Activated naive CD8-positive, alpha-beta T cell treated with anti-CD3 and anti-CD28 coated beads, Interleukin-2, amount 10 ng/mL, durations not matched to agents 7 days and 5 days (primary cell): ENCODE results near the gene HERPUD2. TPM values are rescaled to one million over a fixed set of nuclear protein-coding genes. Genes with fewer than 3 reads are reported as not detected.

Experiments
- ATAC-seq: fragments of 150-1000 bp; cut with Tn5 transposase; one replicate; pipeline ENCODE4 v1.10.0; 2021; ENCODE audit warnings: low read depth, moderate library complexity
- POLR2A ChIA-PET: fragments of 350-600 bp; sonication (Branson Sonifier 250); formaldehyde crosslinking; loops from one replicate; lab custom pipeline; 2021; ENCODE audit warnings: antibody characterized with exemption; lab: Charles Lee
- DNase-seq: peaks from one replicate; pipeline ENCODE4 v3.0.0; 2021
- H3K27ac Mint-ChIP-seq: one replicate; pipeline ENCODE4 v1.8.0; 2022; ENCODE audit warnings: mild to moderate bottlenecking, mixed read lengths
- H3K27me3 Mint-ChIP-seq: one replicate; pipeline ENCODE4 v1.8.0; 2022; ENCODE audit warnings: mild to moderate bottlenecking, moderate library complexity, mixed read lengths
- H3K36me3 Mint-ChIP-seq: one replicate; pipeline ENCODE4 v1.8.0; 2021; ENCODE audit warnings: mild to moderate bottlenecking, mixed read lengths
- H3K4me1 Mint-ChIP-seq: one replicate; pipeline ENCODE4 v1.8.0; 2021; ENCODE audit warnings: mixed read lengths
- H3K4me3 Mint-ChIP-seq: one replicate; pipeline ENCODE4 v1.8.0; 2022; ENCODE audit warnings: mild to moderate bottlenecking, moderate library complexity, mixed read lengths
- H3K9me3 Mint-ChIP-seq: one replicate; pipeline ENCODE4 v1.8.0; 2021; ENCODE audit warnings: mixed read lengths
- total RNA-seq, 2 experiments: library from RNA; stranded (reverse); gene quantifications; one replicate each; pipeline ENCODE4 v1.2.3, GENCODE V29; 2021

HERPUD2 gene
- total RNA-seq, 2 experiments from 2014 or later: 48.5 to 55.6 TPM

DNA sequence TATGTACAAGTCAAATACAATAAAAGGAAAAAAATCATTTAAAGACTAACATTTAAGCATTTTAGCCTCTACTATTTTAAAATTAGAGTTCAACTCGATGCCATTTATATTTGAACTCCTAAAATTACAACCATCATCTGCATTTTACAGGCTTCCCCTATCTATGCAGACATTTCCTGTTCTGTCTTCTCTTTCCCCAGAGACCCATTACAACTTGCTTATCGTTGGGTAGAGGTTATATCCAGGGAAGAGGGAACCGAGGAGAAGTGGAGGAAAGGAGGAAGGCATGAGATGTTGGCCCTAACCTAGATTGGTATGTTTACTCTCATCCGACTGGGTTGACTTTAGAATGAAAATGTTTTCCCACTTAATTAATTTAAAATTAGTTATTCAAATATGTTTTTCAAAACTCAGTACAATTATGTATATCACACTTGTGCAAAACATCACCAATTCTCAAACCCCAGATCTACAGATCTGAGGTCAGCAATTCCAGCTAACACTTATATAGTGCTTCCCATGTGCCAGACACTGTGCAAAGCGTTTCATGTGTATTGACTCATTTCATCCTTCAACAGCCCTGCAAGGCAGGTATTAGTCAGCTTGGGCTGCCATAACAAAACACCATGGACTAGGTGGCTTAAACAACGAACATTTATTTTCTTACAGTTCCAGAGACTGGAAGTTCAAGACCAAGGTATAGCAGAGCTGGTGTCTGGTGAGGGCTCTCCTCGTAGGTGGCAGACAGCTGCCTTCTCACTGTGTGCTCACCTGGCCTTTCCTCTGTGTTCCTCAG, 27.3 kb upstream of the HERPUD2 start:
- no peak overlapping the region for H3K4me3 Mint-ChIP-seq
- POLR2A ChIA-PET: interaction anchor here (1.1 kb wide), 1 partner anchor 78 kb away, joined by 4 read pairs; the partner anchor contains the start of gene SEPTIN7
- DNase-seq: no peak

DNA sequence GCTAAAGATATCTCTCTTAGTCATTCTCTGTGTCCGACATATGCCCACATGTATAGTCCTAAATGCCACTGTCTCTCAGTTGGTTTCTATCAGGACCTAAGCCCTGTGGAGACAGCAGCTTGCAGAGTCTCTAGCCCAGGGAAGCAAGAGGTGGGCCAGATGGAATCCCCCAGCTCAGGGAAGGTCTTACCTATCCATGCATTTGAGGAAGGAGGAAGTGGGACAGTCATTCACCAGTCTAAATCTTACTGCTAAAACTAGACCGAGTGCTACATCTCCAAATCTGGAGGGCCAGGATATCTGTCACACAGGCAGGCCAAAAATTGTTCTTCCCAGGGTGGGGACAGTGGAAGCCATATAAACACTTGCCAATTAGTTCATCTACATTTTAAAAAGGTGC, 26.4 kb upstream of the HERPUD2 start:
- Mint-ChIP-seq H3K4me3 (no peak overlapping the region), H3K4me1 (peaks cover 26% of the 10 kb centered on the region), H3K9me3 (no peaks in the 10 kb centered on the region), H3K27me3 (peaks cover 2% of the 10 kb centered on the region), H3K27ac (no peak overlapping the region), H3K36me3 (no peaks in the 10 kb centered on the region)
- ATAC-seq (no peak), DNase-seq (no peak)
- POLR2A ChIA-PET: no interaction called here

More for the DNA sequence above, 27.3 kb upstream of the HERPUD2 start:
- Mint-ChIP-seq H3K27me3 (peaks cover 2% of the 10 kb centered on the region), H3K36me3 (no peaks in the 10 kb centered on the region), H3K9me3 (no peaks in the 10 kb centered on the region), H3K4me1 (peaks cover 31% of the 10 kb centered on the region), H3K27ac (no peak overlapping the region)
- ATAC-seq: no peak

DNA sequence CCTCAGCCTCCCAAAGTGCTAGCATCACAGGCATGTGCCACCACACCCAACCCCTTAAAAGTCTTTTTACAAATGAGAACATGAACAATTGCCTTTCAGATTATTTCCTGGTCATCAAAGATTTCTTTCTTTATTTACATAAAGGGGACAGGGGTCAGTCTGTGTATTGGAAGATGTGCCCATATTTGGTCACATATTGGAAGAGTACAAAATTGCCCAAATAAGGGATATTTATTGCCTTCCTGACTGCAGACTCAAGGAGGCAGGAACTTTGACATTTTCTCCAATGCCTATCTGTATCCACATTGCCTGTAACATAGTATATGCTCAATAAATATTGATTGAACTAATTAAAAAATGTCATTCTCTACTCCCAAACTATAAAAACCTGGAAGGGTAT, 25.9 kb upstream of the HERPUD2 start:
- no peak for ATAC-seq
- Mint-ChIP-seq H3K4me3 (no peak overlapping the region), H3K4me1 (peaks cover 22% of the 10 kb centered on the region), H3K36me3 (no peaks in the 10 kb centered on the region), H3K9me3 (no peaks in the 10 kb centered on the region), H3K27ac (no peak overlapping the region), H3K27me3 (peaks cover 2% of the 10 kb centered on the region)
- DNase-seq: no peak
- POLR2A ChIA-PET: interaction anchor here (0.6 kb wide), 1 partner anchor 14 kb away, joined by 4 read pairs; no protein-coding TSS in a partner anchor

DNA sequence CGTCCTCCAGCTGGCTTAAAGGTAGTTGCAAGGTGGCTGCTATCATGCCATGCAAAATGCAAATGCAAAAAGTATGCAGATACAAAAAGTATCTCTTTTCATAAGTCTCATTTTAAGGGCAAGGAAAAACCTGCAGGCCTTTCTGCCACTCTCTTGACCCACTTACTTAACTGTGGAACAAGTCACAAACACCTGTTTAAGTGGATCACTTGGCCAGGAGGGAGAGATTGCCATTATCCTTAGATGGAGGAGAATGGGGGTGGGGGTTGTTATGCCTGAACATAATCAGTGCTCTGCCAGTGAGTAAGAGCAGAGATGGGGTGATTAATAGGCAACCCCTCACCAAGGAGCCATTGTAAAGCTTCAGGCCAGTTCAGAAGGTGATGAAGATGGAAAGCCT, 25.1 kb upstream of the HERPUD2 start:
- H3K27ac Mint-ChIP-seq: no peak overlapping the region

DNA sequence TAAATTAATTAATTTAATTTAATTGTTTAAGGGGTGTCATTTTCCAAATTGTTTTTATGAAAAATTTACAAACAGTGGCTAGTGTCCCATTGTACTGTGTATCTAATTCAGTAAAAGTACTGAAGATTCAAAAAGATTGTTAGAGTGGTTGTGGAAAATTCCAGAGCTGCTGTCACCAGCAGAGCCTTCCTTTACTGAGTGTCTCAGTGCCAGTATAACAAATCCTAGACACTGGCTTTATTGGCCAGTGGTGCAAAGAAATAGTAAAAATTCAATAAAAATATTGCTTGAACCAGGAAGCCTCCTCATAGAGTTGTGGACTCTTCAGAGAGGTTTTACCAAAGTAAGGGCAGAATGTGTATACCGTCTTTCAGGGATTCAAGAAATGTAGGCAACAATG, 23.1 kb upstream of the HERPUD2 start:
- H3K4me3 Mint-ChIP-seq: no peak overlapping the region
- H3K27me3 Mint-ChIP-seq: peaks cover 6% of the 10 kb centered on the region
- H3K4me1 Mint-ChIP-seq: peaks cover 10% of the 10 kb centered on the region
- H3K27ac Mint-ChIP-seq: no peak overlapping the region
- no peaks in the 10 kb centered on the region for H3K36me3 Mint-ChIP-seq
- DNase-seq (no peak), ATAC-seq (no peak)
- POLR2A ChIA-PET: no interaction called here
- H3K9me3 Mint-ChIP-seq: no peaks in the 10 kb centered on the region

More for the DNA sequence above, 25.1 kb upstream of the HERPUD2 start:
- H3K9me3 Mint-ChIP-seq: no peaks in the 10 kb centered on the region
- H3K27me3 Mint-ChIP-seq: peaks cover 2% of the 10 kb centered on the region
- H3K36me3 Mint-ChIP-seq: no peaks in the 10 kb centered on the region
- POLR2A ChIA-PET: interaction anchor here (0.6 kb wide), 1 partner anchor 13 kb away, joined by 4 read pairs; no protein-coding TSS in a partner anchor
- ATAC-seq: no peak
- H3K4me1 Mint-ChIP-seq: peaks cover 18% of the 10 kb centered on the region
- DNase-seq: no peak
- no peak overlapping the region for H3K4me3 Mint-ChIP-seq

DNA sequence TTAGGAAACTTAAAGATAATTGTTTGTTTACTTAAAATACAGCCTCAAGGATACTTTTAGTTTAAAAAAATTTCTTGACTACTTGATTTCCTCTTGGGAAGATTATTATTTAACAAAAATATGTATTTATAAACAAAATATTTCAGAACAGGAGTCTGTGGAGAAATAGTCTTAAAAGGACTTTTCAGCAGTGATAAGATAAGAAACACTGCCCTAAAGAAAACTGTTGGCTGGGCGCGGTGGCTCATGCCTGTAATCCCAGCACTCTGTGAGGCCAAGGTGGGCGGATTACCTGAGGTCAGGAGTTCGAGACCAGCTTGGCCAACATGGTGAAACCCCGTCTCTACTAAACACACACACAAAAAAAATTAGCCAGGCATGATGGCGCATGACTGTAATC, 22.6 kb upstream of the HERPUD2 start:
- Mint-ChIP-seq H3K36me3 (no peaks in the 10 kb centered on the region), H3K4me3 (no peak overlapping the region), H3K27ac (no peak overlapping the region), H3K27me3 (peaks cover 6% of the 10 kb centered on the region), H3K9me3 (no peaks in the 10 kb centered on the region), H3K4me1 (peaks cover 5% of the 10 kb centered on the region)
- DNase-seq (no peak), ATAC-seq (no peak)
- POLR2A ChIA-PET: no interaction called here

DNA sequence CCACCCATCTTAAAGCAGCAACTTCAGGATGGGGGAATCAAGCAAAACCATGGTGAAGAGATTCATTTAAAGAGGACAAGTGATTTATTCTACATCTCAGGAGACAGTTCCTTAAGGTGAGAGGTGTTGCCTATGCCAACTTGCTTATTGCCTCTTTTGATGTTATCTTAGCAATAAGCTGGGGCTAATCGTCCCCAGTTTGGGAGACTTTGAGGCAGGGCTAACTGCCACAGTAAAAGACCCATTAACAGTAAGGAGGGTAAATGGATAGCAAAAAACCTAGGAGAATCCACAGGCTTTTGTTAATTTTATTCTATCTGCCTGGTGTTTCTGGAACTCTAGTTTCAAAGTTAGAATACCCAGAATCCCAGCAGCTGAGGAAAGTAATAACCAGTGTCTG, 22.1 kb upstream of the HERPUD2 start:
- DNase-seq: no peak
- ATAC-seq: no peak
- H3K9me3 Mint-ChIP-seq: no peaks in the 10 kb centered on the region
- no peaks in the 10 kb centered on the region for H3K36me3 Mint-ChIP-seq
- H3K27ac Mint-ChIP-seq: no peak overlapping the region
- H3K4me1 Mint-ChIP-seq: peaks cover 2% of the 10 kb centered on the region
- POLR2A ChIA-PET: no interaction called here
- H3K27me3 Mint-ChIP-seq: peaks cover 6% of the 10 kb centered on the region
- H3K4me3 Mint-ChIP-seq: no peak overlapping the region

DNA sequence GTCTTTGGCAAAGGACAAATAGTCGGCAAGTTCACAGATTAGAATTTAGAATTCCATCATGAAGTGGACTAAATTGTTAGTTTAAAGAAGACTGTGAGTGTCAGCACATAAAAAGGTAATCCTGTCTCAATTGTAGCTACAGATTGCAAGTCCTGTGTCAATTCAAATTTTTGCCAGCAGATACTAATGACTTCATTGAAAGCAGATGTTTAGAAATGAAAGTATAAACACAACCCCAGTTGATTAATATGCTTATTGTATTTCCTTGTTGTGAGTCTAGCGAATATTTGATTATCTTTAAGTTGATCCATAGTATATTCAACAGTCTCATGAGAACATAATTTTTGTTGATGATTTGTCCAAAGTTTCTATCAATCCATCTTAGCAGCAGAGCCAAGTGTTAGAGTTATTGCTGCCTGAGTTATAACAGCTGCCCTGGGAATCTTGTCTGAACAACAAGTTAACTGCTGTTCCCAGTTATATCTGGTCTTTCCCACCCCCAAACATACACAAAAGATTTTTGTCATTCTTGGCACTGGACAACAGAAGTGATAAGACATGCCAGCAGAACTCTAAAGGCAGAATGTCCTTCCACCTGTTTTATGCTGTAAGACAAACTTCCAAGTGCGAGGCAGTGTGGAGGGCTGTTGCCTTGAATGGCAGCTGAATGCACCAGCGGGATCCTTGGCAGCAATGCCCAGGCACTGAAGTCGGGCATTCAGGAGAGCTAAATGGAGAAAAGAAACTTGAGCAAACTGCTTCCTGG, 21.3 kb upstream of the HERPUD2 start:
- POLR2A ChIA-PET: no interaction called here
- H3K4me1 Mint-ChIP-seq: peaks cover 2% of the 10 kb centered on the region
- H3K9me3 Mint-ChIP-seq: no peaks in the 10 kb centered on the region
- H3K27me3 Mint-ChIP-seq: peaks cover 6% of the 10 kb centered on the region
- DNase-seq (no peak), ATAC-seq (no peak)
- H3K27ac Mint-ChIP-seq: no peak overlapping the region
- no peak overlapping the region for H3K4me3 Mint-ChIP-seq
- H3K36me3 Mint-ChIP-seq: no peaks in the 10 kb centered on the region

DNA sequence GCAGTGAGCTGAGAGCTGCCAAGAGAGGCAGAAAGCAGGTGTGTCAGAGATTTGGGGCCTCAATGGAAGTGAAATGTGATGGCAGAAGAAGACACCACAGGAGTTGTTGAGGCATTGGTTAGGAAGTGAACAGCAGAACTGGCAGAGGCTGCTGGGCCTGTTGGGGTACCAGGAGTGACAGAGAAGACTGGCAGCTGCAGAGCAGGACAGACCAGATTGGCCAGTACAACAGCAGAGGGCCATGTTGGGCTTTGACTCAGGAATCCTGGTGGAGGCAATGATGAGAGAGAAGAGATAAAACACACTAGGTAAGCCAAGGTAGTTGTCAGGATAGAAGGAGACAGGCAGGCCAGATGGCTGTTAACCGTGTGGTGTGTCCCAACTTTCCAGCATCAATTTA, 19.9 kb upstream of the HERPUD2 start:
- ATAC-seq (no peak), DNase-seq (no peak)
- H3K9me3 Mint-ChIP-seq: no peaks in the 10 kb centered on the region
- POLR2A ChIA-PET: no interaction called here
- no peak overlapping the region for H3K4me3 Mint-ChIP-seq
- peaks cover 3% of the 10 kb centered on the region for H3K4me1 Mint-ChIP-seq
- peaks cover 6% of the 10 kb centered on the region for H3K27me3 Mint-ChIP-seq
- H3K27ac Mint-ChIP-seq: no peak overlapping the region
- H3K36me3 Mint-ChIP-seq: no peaks in the 10 kb centered on the region

DNA sequence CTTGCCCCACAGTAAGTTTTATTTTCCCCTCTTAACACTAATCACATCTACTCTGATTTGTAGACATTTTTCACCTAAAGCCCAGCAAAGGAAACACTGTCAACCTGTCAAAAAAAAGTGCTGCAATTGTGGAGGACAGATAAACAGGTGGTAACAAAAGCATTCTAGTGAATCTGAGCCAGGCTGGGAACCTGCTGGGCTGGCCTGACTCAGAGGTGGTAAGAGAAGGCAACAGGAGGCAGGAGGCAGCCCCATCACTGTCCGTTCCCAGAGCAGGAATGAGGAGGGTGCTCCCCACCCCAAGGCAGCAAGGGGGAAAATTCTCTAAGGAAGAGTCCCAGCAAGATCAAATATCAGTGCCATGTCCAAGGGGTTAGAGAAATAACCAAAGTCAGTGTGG, 19.5 kb upstream of the HERPUD2 start:
- Mint-ChIP-seq H3K27me3 (peaks cover 6% of the 10 kb centered on the region), H3K4me3 (no peak overlapping the region), H3K36me3 (no peaks in the 10 kb centered on the region), H3K9me3 (no peaks in the 10 kb centered on the region), H3K27ac (no peak overlapping the region), H3K4me1 (peaks cover 8% of the 10 kb centered on the region)
- ATAC-seq: no peak
- no peak for DNase-seq
- POLR2A ChIA-PET: interaction anchor here (1.3 to 3.5 kb wide), 2 partner anchors 19 to 87 kb away, joined by 5 to 15 read pairs; partner anchors contain the start of genes HERPUD2 and SEPTIN7

DNA sequence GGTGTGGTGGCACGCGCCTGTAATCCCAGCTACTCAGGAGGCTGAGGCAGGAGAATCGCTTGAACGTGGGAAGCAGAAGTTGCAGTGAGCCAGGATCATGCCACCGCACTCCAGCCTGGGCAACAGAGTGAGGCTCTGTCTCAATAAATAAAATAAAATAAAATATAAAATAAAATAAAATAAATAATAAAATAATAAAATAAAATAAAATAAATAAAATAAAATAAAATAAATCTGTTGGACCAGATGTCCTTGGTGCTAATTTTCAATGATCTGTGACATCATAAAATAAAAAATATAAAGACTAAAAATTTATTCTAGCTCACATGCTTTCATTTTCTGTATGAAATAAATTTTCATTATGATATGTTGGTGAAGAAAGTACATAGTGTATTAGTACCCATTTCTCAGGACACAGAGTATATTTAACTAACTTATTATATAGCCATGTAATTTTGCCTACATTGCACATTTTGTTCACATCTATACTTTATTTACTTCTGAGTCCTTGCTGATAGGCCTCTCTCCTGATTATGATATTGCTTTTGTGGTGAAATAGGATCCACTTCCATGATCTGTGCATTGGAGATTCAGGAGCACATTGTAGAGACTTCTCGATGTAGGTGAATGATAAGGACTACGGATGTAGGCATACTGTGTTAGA, 17.8 kb upstream of the HERPUD2 start:
- H3K27me3 Mint-ChIP-seq: peaks cover 4% of the 10 kb centered on the region

DNA sequence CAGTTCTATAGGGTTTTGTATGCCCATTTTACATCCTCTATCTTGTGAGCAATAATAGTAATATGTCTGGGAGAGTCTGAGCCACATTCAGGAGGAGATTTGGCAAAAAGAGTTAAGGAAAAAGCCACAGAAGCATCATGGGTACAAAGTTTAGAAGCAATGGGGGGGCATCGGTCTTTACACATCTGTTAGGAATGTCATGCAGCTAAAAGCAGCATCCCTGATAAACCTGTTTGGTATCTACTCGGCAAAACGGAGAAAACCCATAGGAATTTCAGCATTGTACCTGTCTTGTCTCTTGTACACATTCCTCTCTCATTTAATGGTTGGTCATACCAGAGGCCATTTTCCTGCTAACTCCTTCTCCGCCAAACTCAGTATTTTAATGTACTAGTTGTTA, 12.5 kb upstream of the HERPUD2 start:
- Mint-ChIP-seq H3K4me3 (no peak overlapping the region), H3K27ac (no peak overlapping the region), H3K36me3 (peaks cover 3% of the 10 kb centered on the region), H3K9me3 (peaks cover 2% of the 10 kb centered on the region), H3K4me1 (peaks cover 17% of the 10 kb centered on the region), H3K27me3 (no peaks in the 10 kb centered on the region)
- ATAC-seq: no peak
- POLR2A ChIA-PET: interaction anchor here (1.0 to 2.0 kb wide), 4 partner anchors 10 to 94 kb away, joined by 3 to 6 read pairs (median 4); partner anchors contain the start of genes HERPUD2 and SEPTIN7
- DNase-seq: no peak

More for the DNA sequence above, 17.8 kb upstream of the HERPUD2 start:
- H3K4me3 Mint-ChIP-seq: no peak overlapping the region
- ATAC-seq: no peak
- POLR2A ChIA-PET: interaction anchor here (1.1 to 3.5 kb wide), 5 partner anchors 13 to 88 kb away, joined by 3 to 15 read pairs (median 5); partner anchors contain the start of genes HERPUD2 and SEPTIN7
- H3K4me1 Mint-ChIP-seq: peaks cover 10% of the 10 kb centered on the region
- no peak overlapping the region for H3K27ac Mint-ChIP-seq
- H3K9me3 Mint-ChIP-seq: no peaks in the 10 kb centered on the region
- no peak for DNase-seq
- no peaks in the 10 kb centered on the region for H3K36me3 Mint-ChIP-seq

DNA sequence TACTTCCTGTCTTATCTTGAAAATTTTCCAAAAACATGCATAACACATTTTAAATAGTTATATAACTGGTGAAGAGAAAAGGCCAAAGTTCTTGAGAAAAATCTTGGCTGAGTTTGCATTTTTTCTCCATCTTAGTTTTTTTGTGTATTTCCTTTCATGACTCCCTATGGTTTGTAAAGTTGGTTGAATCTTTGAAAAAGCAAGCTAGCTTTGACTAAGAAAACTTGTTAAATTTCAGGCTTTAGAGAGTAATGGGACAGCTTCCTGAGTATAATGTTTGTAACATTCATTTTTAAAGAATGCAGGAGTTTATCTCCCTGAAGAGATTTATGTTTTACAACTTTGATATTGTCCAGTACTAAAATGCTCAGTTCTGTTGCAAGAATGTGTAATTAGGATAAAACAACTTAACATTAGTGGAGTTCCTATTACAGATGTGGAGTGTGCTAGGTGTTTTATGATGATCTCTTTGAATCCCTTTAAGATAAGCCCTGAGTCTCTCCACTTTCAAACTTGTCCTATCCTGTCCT, 11.1 kb upstream of the HERPUD2 start:
- DNase-seq (no peak), ATAC-seq (no peak)
- Mint-ChIP-seq H3K4me3 (no peak overlapping the region), H3K36me3 (peaks cover 3% of the 10 kb centered on the region), H3K27ac (no peak overlapping the region), H3K9me3 (peaks cover 2% of the 10 kb centered on the region), H3K27me3 (no peaks in the 10 kb centered on the region), H3K4me1 (peaks cover 17% of the 10 kb centered on the region)
- POLR2A ChIA-PET: interaction anchor here (0.7 to 1.4 kb wide), 2 partner anchors 10 to 14 kb away, joined by 3 to 4 read pairs; no protein-coding TSS in a partner anchor
